Raji (cell line): ENCODE measurements around the gene TNIK.

Experiments
- POLR2A ChIP-seq: IDR thresholded peaks from 2 replicates; pipeline ENCODE4 v1.6.1; 2011; ENCODE audit warnings: low read depth, low read length, control low read depth; ENCODE audit not compliant: insufficient read depth

Gene TNIK

GRCh38 chr3:171086914-171087313 is 373.3 kb downstream of the TNIK start:
- no peak for TF ChIP-seq POLR2A

- no peak for TF ChIP-seq POLR2A
Measured at GRCh38 chr3:171077261-171077660, 382.9 kb downstream of the TNIK start.

GRCh38 chr3:171072432-171072831 is 387.8 kb downstream of the TNIK start:
- no peak for TF ChIP-seq POLR2A

- TF ChIP-seq POLR2A, result no peak
Measured at GRCh38 chr3:171068658-171069057, 391.5 kb downstream of the TNIK start.

- TF ChIP-seq POLR2A, result no peak
Measured at GRCh38 chr3:171066206-171066605, 394.0 kb downstream of the TNIK start.

GRCh38 chr3:171065732-171066131 is 394.5 kb downstream of the TNIK start:
- TF ChIP-seq POLR2A, result no peak

GRCh38 chr3:171064461-171064860 is 395.7 kb downstream of the TNIK start:
- TF ChIP-seq POLR2A, result no peak

- TF ChIP-seq POLR2A, result no peak
Measured at GRCh38 chr3:171061749-171062148, 398.5 kb downstream of the TNIK start.

GRCh38 chr3:171059978-171060377 is 400.2 kb downstream of the TNIK start:
- no peak for TF ChIP-seq POLR2A

GRCh38 chr3:171058873-171059603 is 401.2 kb downstream of the TNIK start:
- no peak for TF ChIP-seq POLR2A

- TF ChIP-seq POLR2A, result no peak
Measured at GRCh38 chr3:171058058-171058457, 402.1 kb downstream of the TNIK start.

GRCh38 chr3:171057072-171057471 is 403.1 kb downstream of the TNIK start:
- no peak for TF ChIP-seq POLR2A

GRCh38 chr3:171056528-171056927 is 403.7 kb downstream of the TNIK start:
- TF ChIP-seq POLR2A, result no peak

GRCh38 chr3:171055336-171056178 is 404.6 kb downstream of the TNIK start:
- TF ChIP-seq POLR2A, result no peak

GRCh38 chr3:171054921-171055320 is 405.3 kb downstream of the TNIK start:
- no peak for TF ChIP-seq POLR2A

- no peak for TF ChIP-seq POLR2A
Measured at GRCh38 chr3:171054231-171054630, 406.0 kb downstream of the TNIK start.
